Daoy (cell line): ENCODE results near the gene ZNF385C. TPM values are rescaled to one million over a fixed set of nuclear protein-coding genes. Genes with fewer than 3 reads are reported as not detected.
A peak's percentile ranks its signal among the peaks of the same experiment; 100 is the strongest.

Source experiments
- DNase-seq: peaks from one replicate; pipeline ENCODE4 v3.0.0-alpha.2; 2015; ENCODE audit warnings: low read depth
- total RNA-seq: library from RNA; depleted of rRNA; stranded (reverse); fragments of >200 nt; shearing (Covaris generic); gene quantifications from 2 replicates; pipeline ENCODE4 v1.2.3, GENCODE V29; 2014

The ZNF385C gene
- total RNA-seq, 1 experiment from 2014 or later: 0.34 TPM

- peak; percentile 29 for DNase-seq
These were observed 9.6 kb upstream of the ZNF385C start for GRCh38 chr17:42107597-42108576.

GRCh38 chr17:42107124-42107523 is 8.9 kb upstream of the ZNF385C start:
- no peak for DNase-seq

DNA sequence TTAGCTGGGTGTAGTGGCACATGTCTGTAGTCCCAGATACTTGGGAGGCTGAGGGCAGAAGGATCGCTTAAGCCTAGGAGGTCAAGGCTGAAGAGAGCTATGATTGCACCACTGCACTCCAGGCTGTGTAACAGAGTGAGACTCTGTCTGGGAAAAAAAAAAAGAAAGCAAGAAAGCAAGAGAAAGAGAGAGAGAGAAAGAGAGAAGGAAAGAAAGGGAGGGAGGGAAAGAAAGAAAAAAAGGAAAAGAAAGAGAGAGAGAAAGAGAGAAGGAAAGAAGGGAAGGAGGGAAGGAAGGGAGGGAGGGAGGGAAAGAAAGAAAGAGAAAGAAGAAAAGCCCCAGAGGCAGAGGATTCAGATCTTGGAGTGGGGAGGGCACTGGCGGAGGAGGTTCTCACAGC is 7.7 kb upstream of the ZNF385C start:
- no peak for DNase-seq

DNA sequence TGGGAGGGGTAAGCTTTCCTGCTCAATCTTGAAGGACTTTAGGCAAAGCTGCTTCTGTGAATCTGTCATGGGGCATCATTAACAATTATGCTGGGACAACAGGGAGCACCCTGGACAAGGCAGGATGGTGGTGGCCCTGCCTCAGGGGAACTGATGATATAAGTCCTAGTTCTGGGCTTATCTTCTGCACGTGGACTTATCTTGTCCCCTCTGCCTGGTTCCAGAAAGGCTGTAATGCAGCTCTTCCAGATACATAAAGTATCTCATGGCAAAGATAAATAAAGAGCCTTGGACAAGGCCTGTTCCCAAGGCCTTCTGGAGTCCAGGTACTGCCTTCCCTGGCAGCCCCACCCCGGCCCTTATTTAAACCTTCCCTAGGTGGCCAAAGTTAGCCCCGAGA is 6.0 kb upstream of the ZNF385C start:
- no peak for DNase-seq

- no peak for DNase-seq
These were observed 5.1 kb upstream of the ZNF385C start for GRCh38 chr17:42103221-42103954.

- DNase-seq: peak; percentile 77
These were observed 3.4 kb upstream of the ZNF385C start for GRCh38 chr17:42101513-42102292.

DNA sequence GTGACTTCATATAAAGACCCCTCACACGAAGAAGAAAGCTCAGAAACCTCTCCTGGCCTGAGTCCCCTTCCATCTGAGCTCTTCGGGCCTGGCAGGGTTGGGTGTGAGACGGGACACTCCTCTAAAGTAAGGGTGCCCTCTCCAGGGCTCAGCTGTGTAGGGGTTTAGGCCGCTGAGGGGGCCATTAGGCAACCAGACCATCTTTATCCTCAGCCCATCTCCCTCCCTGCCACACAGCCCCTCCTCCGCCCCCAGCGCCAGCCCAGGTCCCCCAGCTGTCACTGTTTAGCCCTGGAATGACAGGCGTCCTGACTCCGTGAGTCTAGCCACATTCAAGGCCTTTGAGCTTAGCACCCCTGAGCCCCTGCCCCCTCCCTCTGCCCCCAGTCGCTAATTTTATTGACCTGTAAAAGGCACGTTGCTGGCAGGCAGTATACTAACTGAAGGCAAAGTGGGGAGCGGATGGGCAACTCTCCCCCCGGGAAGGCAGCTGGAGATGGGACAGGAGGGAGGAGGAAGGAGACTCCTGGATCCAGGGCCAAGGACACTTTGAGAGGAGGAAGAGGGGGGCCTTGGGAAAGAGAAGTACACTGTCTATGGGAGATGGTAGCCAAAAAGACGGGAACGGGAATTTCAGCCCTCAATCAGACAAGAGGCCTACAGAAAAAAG is 592 bp upstream of the ZNF385C start:
- DNase-seq: no peak

- DNase-seq: no peak
These were observed 1.7 kb downstream of the ZNF385C start for GRCh38 chr17:42096360-42097111.

- DNase-seq: no peak
These were observed 3.8 kb downstream of the ZNF385C start for GRCh38 chr17:42094375-42095069.

- DNase-seq: no peak
These were observed 5.3 kb downstream of the ZNF385C start for GRCh38 chr17:42092939-42093338.

GRCh38 chr17:42090964-42091790 is 7.1 kb downstream of the ZNF385C start:
- no peak for DNase-seq

- DNase-seq: no peak
These were observed 9.5 kb downstream of the ZNF385C start for GRCh38 chr17:42088736-42089135.

- DNase-seq: no peak
These were observed 10.3 kb downstream of the ZNF385C start for GRCh38 chr17:42087736-42088705.

- no peak for DNase-seq
These were observed 11.1 kb downstream of the ZNF385C start for GRCh38 chr17:42087042-42087701.

- no peak for DNase-seq
These were observed 16.6 kb downstream of the ZNF385C start for GRCh38 chr17:42081516-42082129.

DNA sequence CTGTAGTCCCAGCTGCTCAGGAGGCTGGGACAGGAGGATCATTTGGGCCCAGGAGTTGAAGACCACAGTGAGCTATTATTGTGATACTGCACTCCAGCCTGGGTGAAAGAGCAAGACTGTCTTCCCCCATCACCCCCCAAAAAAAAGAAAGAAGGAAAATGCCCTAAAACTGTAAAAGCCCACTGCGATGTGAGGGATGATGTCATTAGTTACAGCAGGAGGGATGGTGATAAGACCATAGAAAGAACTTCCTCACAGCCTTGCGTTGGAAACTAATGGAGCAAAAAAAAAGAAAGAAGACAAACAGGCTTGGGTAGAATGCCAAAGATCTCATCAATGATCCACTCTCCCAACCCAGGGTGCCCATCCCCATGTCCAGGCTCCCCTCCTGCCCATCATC is 18.7 kb downstream of the ZNF385C start:
- DNase-seq: no peak
